22Rv1 (cell line): ENCODE data around the gene ZFR2.
A peak's percentile ranks its signal among the peaks of the same experiment; 100 is the strongest.

ENCODE experiments used
- ZFX ChIP-seq: fragments of 450-650 bp; IDR thresholded peaks from 2 replicates; pipeline ENCODE4 v1.6.1; 2017; ENCODE audit warnings: antibody characterized with exemption, borderline replicate concordance
- TF ChIP-seq, protein P1 (sequence below): fragments of 450-650 bp; IDR thresholded peaks from 2 replicates; pipeline ENCODE4 v1.5.1; 2017; ENCODE audit warnings: mild to moderate bottlenecking

DNA sequence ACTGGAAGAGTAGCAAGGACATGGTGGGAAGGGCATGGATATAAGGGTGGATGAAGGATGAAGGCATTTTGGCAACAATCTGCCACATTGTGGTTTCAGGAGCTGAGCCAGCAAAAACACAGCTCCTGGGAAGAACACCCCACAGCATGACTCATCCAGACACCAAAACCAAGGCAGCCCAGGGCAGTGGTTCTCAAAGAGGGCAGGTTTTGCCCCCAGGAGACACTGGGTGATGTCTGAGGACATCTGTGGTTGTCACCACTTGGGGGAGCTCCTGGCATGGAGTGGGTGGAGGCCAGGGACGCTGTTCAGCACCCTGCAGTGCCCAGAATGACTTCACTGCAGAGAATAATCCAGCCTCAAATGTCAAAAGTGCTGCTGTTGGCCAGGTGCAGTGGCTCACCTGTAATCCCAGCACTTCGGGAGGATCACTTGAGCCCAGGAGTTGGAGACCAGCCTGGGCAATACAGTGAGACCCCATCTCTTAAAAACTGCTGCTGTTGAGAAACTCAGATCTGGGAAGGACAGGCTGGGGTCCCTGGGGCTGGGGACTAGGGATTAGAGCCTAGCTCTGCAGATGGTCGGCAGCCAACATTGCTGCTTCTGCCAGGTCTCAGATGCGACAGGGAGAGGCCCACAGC is 16.1 kb downstream of the ZFR2 start:
- TF ChIP-seq, protein P1, sequence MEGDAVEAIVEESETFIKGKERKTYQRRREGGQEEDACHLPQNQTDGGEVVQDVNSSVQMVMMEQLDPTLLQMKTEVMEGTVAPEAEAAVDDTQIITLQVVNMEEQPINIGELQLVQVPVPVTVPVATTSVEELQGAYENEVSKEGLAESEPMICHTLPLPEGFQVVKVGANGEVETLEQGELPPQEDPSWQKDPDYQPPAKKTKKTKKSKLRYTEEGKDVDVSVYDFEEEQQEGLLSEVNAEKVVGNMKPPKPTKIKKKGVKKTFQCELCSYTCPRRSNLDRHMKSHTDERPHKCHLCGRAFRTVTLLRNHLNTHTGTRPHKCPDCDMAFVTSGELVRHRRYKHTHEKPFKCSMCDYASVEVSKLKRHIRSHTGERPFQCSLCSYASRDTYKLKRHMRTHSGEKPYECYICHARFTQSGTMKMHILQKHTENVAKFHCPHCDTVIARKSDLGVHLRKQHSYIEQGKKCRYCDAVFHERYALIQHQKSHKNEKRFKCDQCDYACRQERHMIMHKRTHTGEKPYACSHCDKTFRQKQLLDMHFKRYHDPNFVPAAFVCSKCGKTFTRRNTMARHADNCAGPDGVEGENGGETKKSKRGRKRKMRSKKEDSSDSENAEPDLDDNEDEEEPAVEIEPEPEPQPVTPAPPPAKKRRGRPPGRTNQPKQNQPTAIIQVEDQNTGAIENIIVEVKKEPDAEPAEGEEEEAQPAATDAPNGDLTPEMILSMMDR, result peak; percentile 21; the same call in 1 of the 2 replicates
- TF ChIP-seq ZFX, result no peak
